Caco-2 (cell line): ENCODE measurements around the gene FAM187B. TPM values are rescaled to one million over a fixed set of nuclear protein-coding genes. Genes with fewer than 3 reads are reported as not detected.

Experiments used
- BruUV-seq: library from RNA; stranded (reverse); fragments of 400-500 nt; replicated peaks from 2 replicates; lab custom pipeline; 2021; lab: Mats Ljungman, UMichigan
- CTCF ChIA-PET: fragments of 300-600 bp; sonication (Branson Sonifier 250); formaldehyde crosslinking; loops from one replicate; lab custom pipeline; 2022; ENCODE audit warnings: antibody characterized with exemption; lab: Charles Lee
- POLR2A ChIA-PET: fragments of 300-600 bp; sonication (Branson Sonifier 250); formaldehyde crosslinking; loops from one replicate; lab custom pipeline; 2022; ENCODE audit warnings: antibody characterized with exemption; lab: Charles Lee
- DNase-seq, 2 experiments: peaks; one replicate each; pipeline versions ENCODE4 v3.0.0 to v3.0.0-alpha.2; 2020 to 2022
- H3K27me3 ChIP-seq: replicated peaks from 2 replicates; pipeline ENCODE4 v1.6.0; 2011; ENCODE audit warnings: low read length; ENCODE audit not compliant: control insufficient read depth, insufficient read depth
- H3K36me3 ChIP-seq: 2 replicates; pipeline ENCODE4 v1.5.1; 2011; ENCODE audit warnings: low read length; ENCODE audit not compliant: control insufficient read depth, insufficient read depth
- H3K4me1 ChIP-seq: fragments of 250-450 bp; sonication (Bioruptor Pico); 2 replicates; pipeline ENCODE4 v1.5.1; 2020; ENCODE audit warnings: mild to moderate bottlenecking
- H3K4me3 ChIP-seq: 2 replicates; pipeline ENCODE4 v1.5.1; 2011; ENCODE audit warnings: low read depth, mild to moderate bottlenecking, control low read depth, low read length
- H3K9me3 ChIP-seq: fragments of 250-450 bp; sonication (Bioruptor Pico); 2 replicates; pipeline ENCODE4 v1.5.1; 2020; ENCODE audit warnings: mild to moderate bottlenecking, moderate library complexity
- H3K27ac Mint-ChIP-seq: one replicate; pipeline ENCODE4 v1.8.0; 2022; ENCODE audit warnings: mixed read lengths; ENCODE audit not compliant: unreplicated experiment
- H3K27me3 Mint-ChIP-seq: one replicate; pipeline ENCODE4 v1.8.0; 2022; ENCODE audit warnings: mixed read lengths; ENCODE audit not compliant: insufficient read depth, unreplicated experiment
- H3K36me3 Mint-ChIP-seq: one replicate; pipeline ENCODE4 v1.8.0; 2022; ENCODE audit warnings: mild to moderate bottlenecking, mixed read lengths; ENCODE audit not compliant: insufficient read depth, unreplicated experiment
- H3K4me1 Mint-ChIP-seq: one replicate; pipeline ENCODE4 v1.8.0; 2022; ENCODE audit warnings: low read depth, mixed read lengths; ENCODE audit not compliant: unreplicated experiment
- H3K4me3 Mint-ChIP-seq: one replicate; pipeline ENCODE4 v1.8.0; 2022; ENCODE audit warnings: mild to moderate bottlenecking, moderate library complexity, mixed read lengths; ENCODE audit not compliant: unreplicated experiment
- H3K9me3 Mint-ChIP-seq: one replicate; pipeline ENCODE4 v1.8.0; 2022; ENCODE audit warnings: mixed read lengths; ENCODE audit not compliant: unreplicated experiment
- CTCF ChIP-seq, 2 experiments: fragments of 200-600 bp in 1 of 2; IDR thresholded peaks; 1 replicate in 1 of 2; 2 replicates in 1 of 2; pipeline versions ENCODE4 v1.5.1 to v1.8.0; 2011 to 2022; ENCODE audit warnings: antibody characterized with exemption in 1 of 2, control low read depth in 1 of 2, inconsistent platforms in 1 of 2, low read depth in 1 of 2, low read length in 1 of 2, mild to moderate bottlenecking in 1 of 2, moderate library complexity in 1 of 2; ENCODE audit not compliant: insufficient read depth in 1 of 2, severe bottlenecking in 1 of 2, unreplicated experiment in 1 of 2
- intact Hi-C: fragments of 100-400 bp; cut with micrococcal nuclease; formaldehyde crosslinking; loops from one replicate; pipeline ENCODE4 v1.10.0; 2022; ENCODE audit not compliant: unreplicated experiment
- total RNA-seq: library from RNA; stranded (reverse); gene quantifications from 2 replicates; pipeline ENCODE4 v1.2.3, GENCODE V29; 2022

FAM187B gene
- total RNA-seq, 1 experiment from 2014 or later: not detected

- Mint-ChIP-seq H3K27ac (no peak overlapping the region), H3K27me3 (peaks cover 2% of the 10 kb centered on the region), H3K9me3 (no peaks in the 10 kb centered on the region), H3K36me3 (no peaks in the 10 kb centered on the region), H3K4me3 (no peak overlapping the region), H3K4me1 (peaks cover 8% of the 10 kb centered on the region)
- intact Hi-C loops: no loop called here
- ChIA-PET CTCF (interaction anchor here (0.6 kb wide), 1 partner anchor 23 kb away, joined by 4 read pairs; no protein-coding TSS in a partner anchor), POLR2A (no interaction called here)
- peak in 1 of 2 experiments; percentile 37 for TF ChIP-seq CTCF (IDR thresholded peaks at IDR 0.05; ENCODE audit: insufficient read depth in 1 of 2, low read depth in 1 of 2, low read length in 1 of 2, severe bottlenecking in 1 of 2, unreplicated experiment in 1 of 2)
- Histone ChIP-seq H3K36me3 (no peaks in the 10 kb centered on the region), H3K4me1 (0 out of 2 replicates have a peak, but pooled peaks cover 3% of the 10 kb centered on the region), H3K9me3 (peaks cover 12% of the 10 kb centered on the region), H3K27me3 (no peaks in the 10 kb centered on the region; the same call in 1 of the 2 replicates), H3K4me3 (no peak overlapping the region)
- no peak for DNase-seq
- BruUV-seq: no TSS peak
Measured at GRCh38 chr19:35236638-35237400, 8.3 kb upstream of the FAM187B start.

GRCh38 chr19:35232912-35233311 lies 4.4 kb upstream of the FAM187B start:
- Mint-ChIP-seq H3K9me3 (no peaks in the 10 kb centered on the region), H3K36me3 (no peaks in the 10 kb centered on the region), H3K27ac (peak overlapping the region; percentile 12), H3K27me3 (no peaks in the 10 kb centered on the region), H3K4me3 (no peak overlapping the region), H3K4me1 (peaks cover 8% of the 10 kb centered on the region)
- no peaks in the 10 kb centered on the region for H3K27me3 ChIP-seq
- intact Hi-C loops: no loop called here
- no peak overlapping the region for H3K4me3 ChIP-seq
- H3K9me3 ChIP-seq: peaks cover 5% of the 10 kb centered on the region
- ChIA-PET CTCF (no interaction called here), POLR2A (interaction anchor here (0.5 kb wide), 1 partner anchor 233 kb away, joined by 3 read pairs; the partner anchor contains the start of gene GRAMD1A)
- H3K36me3 ChIP-seq: no peaks in the 10 kb centered on the region
- no peak for TF ChIP-seq CTCF (IDR thresholded peaks at IDR 0.05; ENCODE audit: insufficient read depth in 1 of 2, low read depth in 1 of 2, low read length in 1 of 2, severe bottlenecking in 1 of 2, unreplicated experiment in 1 of 2)
- DNase-seq: no peak
- no TSS peak for BruUV-seq
- 0 out of 2 replicates have a peak, but pooled peaks cover 3% of the 10 kb centered on the region for H3K4me1 ChIP-seq

GRCh38 chr19:35231956-35232645 lies 3.6 kb upstream of the FAM187B start:
- no peak overlapping the region for H3K4me3 ChIP-seq
- Mint-ChIP-seq H3K9me3 (no peaks in the 10 kb centered on the region), H3K27me3 (no peaks in the 10 kb centered on the region), H3K27ac (no peak overlapping the region), H3K4me3 (no peak overlapping the region), H3K36me3 (no peaks in the 10 kb centered on the region), H3K4me1 (peaks cover 8% of the 10 kb centered on the region)
- peaks cover 5% of the 10 kb centered on the region for H3K9me3 ChIP-seq
- ChIA-PET CTCF (no interaction called here), POLR2A (interaction anchor here (0.5 kb wide), 1 partner anchor 232 kb away, joined by 3 read pairs; the partner anchor contains the start of gene GRAMD1A)
- H3K36me3 ChIP-seq: no peaks in the 10 kb centered on the region
- H3K27me3 ChIP-seq: no peaks in the 10 kb centered on the region
- BruUV-seq: no TSS peak
- 0 out of 2 replicates have a peak, but pooled peaks cover 3% of the 10 kb centered on the region for H3K4me1 ChIP-seq
- no peak for DNase-seq
- intact Hi-C loops: no loop called here
- no peak for TF ChIP-seq CTCF (IDR thresholded peaks at IDR 0.05; ENCODE audit: insufficient read depth in 1 of 2, low read depth in 1 of 2, low read length in 1 of 2, severe bottlenecking in 1 of 2, unreplicated experiment in 1 of 2)
